Peyer's patch (tissue), 4 donors: Measurements from ENCODE around the gene BHLHE40.

Experiments
- POLR2A ChIP-seq, 2 donors: fragments of 450-650 bp; IDR thresholded peaks; one replicate each; pipeline ENCODE4 v1.5.1; 2017; ENCODE audit warnings: antibody characterized with exemption in 2 of 2, mild to moderate bottlenecking in 2 of 2, moderate library complexity in 2 of 2
- TF ChIP-seq, protein P1 (sequence below), 6 experiments: fragments of 450-650 bp in 4 of 6; fragments of 200-600 bp in 2 of 6; sonication (generic) in 1 of 6; IDR thresholded peaks; one replicate each; pipeline ENCODE4 v1.5.1; 2017 to 2019; ENCODE audit warnings: antibody characterized with exemption in 6 of 6, mild to moderate bottlenecking in 3 of 6, moderate library complexity in 1 of 6

DNA sequence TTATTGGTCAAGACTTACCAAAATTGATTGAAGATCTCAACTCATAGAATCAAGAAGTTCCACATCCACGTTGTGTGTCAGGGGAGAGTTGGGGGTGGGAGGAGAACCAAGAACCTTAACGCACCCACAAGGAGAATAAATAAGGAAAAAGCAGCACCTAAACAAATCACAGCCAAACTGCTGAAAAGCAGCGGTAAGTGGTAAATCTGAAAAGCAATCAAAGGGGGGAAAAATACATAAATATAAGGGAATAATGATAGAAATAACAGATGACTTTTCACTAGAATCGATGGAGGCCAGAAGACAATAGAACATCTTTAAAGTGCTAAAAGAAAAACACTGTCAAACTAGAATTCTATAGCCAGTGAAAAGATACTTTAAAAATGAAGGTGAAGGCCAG is 20.1 kb upstream of the BHLHE40 start:
- TF ChIP-seq, protein P1, sequence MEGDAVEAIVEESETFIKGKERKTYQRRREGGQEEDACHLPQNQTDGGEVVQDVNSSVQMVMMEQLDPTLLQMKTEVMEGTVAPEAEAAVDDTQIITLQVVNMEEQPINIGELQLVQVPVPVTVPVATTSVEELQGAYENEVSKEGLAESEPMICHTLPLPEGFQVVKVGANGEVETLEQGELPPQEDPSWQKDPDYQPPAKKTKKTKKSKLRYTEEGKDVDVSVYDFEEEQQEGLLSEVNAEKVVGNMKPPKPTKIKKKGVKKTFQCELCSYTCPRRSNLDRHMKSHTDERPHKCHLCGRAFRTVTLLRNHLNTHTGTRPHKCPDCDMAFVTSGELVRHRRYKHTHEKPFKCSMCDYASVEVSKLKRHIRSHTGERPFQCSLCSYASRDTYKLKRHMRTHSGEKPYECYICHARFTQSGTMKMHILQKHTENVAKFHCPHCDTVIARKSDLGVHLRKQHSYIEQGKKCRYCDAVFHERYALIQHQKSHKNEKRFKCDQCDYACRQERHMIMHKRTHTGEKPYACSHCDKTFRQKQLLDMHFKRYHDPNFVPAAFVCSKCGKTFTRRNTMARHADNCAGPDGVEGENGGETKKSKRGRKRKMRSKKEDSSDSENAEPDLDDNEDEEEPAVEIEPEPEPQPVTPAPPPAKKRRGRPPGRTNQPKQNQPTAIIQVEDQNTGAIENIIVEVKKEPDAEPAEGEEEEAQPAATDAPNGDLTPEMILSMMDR (IDR thresholded peaks at IDR 0.05): no peak
- no peak for TF ChIP-seq POLR2A (IDR thresholded peaks at IDR 0.05)
